Endothelial cell of umbilical vein (primary cell): ENCODE results near the gene FLT3. TPM values are rescaled to one million over a fixed set of nuclear protein-coding genes. Genes with fewer than 3 reads are reported as not detected.

ENCODE experiments used
- BruUV-seq: library from RNA; stranded (reverse); fragments of 400-500 nt; replicated peaks from 2 replicates; lab custom pipeline; 2021; lab: Mats Ljungman, UMichigan
- CTCF ChIA-PET: fragments of 300-600, 350-600 bp; sonication (Branson Sonifier 250); formaldehyde crosslinking; loops from one replicate; lab custom pipeline; 2021; ENCODE audit warnings: antibody characterized with exemption, inconsistent platforms; lab: Charles Lee
- POLR2A ChIA-PET: fragments of 300-600, 350-600 bp; sonication (Branson Sonifier 250); formaldehyde crosslinking; loops from one replicate; lab custom pipeline; 2021; ENCODE audit warnings: antibody characterized with exemption, inconsistent platforms; lab: Charles Lee
- DNase-seq: peaks from one replicate; pipeline ENCODE4 v3.0.0-alpha.2; 2011; ENCODE audit warnings: low read depth, low spot score
- FAIRE-seq: peaks from 2 replicates; lab custom pipeline; 2011; peaks lifted over from hg19 to GRCh38; lab: Jason Lieb, UNC
- H2AFZ ChIP-seq: 2 replicates; pipeline ENCODE4 v1.6.0; 2012; ENCODE audit warnings: low read depth, low read length, control low read depth, inconsistent platforms
- H3K27ac ChIP-seq: 2 replicates; pipeline ENCODE4 v1.5.1; 2011; ENCODE audit warnings: low read depth, mild to moderate bottlenecking, control low read depth, low read length, moderate library complexity; ENCODE audit not compliant: insufficient read depth
- H3K27me3 ChIP-seq, 2 experiments: 2 replicates each; pipeline versions ENCODE4 v1.6.0 to v1.6.1; 2011; ENCODE audit warnings: low read length in 2 of 2, mixed read lengths in 1 of 2; ENCODE audit not compliant: control insufficient read depth in 2 of 2, insufficient read depth in 2 of 2
- H3K36me3 ChIP-seq, 2 experiments: 2 replicates in 1 of 2; 3 replicates in 1 of 2; pipeline ENCODE4 v1.5.1; 2011; ENCODE audit warnings: low read length in 2 of 2, mild to moderate bottlenecking in 1 of 2, moderate library complexity in 1 of 2; ENCODE audit not compliant: control insufficient read depth in 2 of 2, insufficient read depth in 2 of 2; ENCODE audit errors: extremely low read depth in 1 of 2
- H3K4me1 ChIP-seq: 3 replicates; pipeline ENCODE4 v1.5.1; 2011; ENCODE audit warnings: mild to moderate bottlenecking, low read length; ENCODE audit not compliant: control insufficient read depth, insufficient read depth; ENCODE audit errors: extremely low read depth
- H3K4me2 ChIP-seq: 2 replicates; pipeline ENCODE4 v1.6.1; 2011; ENCODE audit warnings: low read length, control low read depth, mixed read lengths; ENCODE audit not compliant: insufficient read depth
- H3K4me3 ChIP-seq, 3 experiments: fragments of 200-600 bp in 1 of 3; sonication (generic), shearing (Covaris generic) in 1 of 3; replicated peaks in 1 of 3; 2 replicates each; pipeline ENCODE4 v1.5.1; 2011 to 2016; ENCODE audit warnings: control low read depth in 3 of 3, low read length in 3 of 3, mild to moderate bottlenecking in 2 of 3, inconsistent platforms in 1 of 3, low read depth in 1 of 3, moderate library complexity in 1 of 3; ENCODE audit not compliant: insufficient read depth in 1 of 3
- H3K79me2 ChIP-seq: 2 replicates; pipeline ENCODE4 v1.6.0; 2012; ENCODE audit warnings: low read length, inconsistent platforms; ENCODE audit not compliant: control insufficient read depth, insufficient read depth
- H3K9ac ChIP-seq: replicated peaks from 2 replicates; pipeline ENCODE3; 2011; ENCODE audit warnings: low read length, control low read depth; ENCODE audit not compliant: insufficient read depth; ENCODE audit errors: extremely low read depth
- H3K9me1 ChIP-seq: replicated peaks from 3 replicates; pipeline ENCODE4 v1.6.0; 2011; ENCODE audit warnings: mild to moderate bottlenecking, low read length; ENCODE audit not compliant: control insufficient read depth, insufficient read depth; ENCODE audit errors: extremely low read depth
- H3K9me3 ChIP-seq: replicated peaks from 2 replicates; pipeline ENCODE4 v1.5.1; 2012; ENCODE audit warnings: low read length, inconsistent platforms; ENCODE audit not compliant: control insufficient read depth, insufficient read depth
- H4K20me1 ChIP-seq: replicated peaks from 2 replicates; pipeline ENCODE3; 2011; ENCODE audit warnings: mild to moderate bottlenecking, low read length; ENCODE audit not compliant: control insufficient read depth, insufficient read depth; ENCODE audit errors: extremely low read depth
- EZH2 ChIP-seq: IDR thresholded peaks from 2 replicates; pipeline ENCODE4 v1.6.1; 2012; ENCODE audit warnings: borderline replicate concordance, low read depth, mild to moderate bottlenecking, moderate library complexity, low read length, inconsistent platforms; ENCODE audit not compliant: severe bottlenecking
- FOS ChIP-seq: IDR thresholded peaks from 2 replicates; pipeline ENCODE4 v1.6.1; 2011; ENCODE audit warnings: mild to moderate bottlenecking, low read length, moderate library complexity, borderline replicate concordance; ENCODE audit not compliant: insufficient read depth
- GATA2 ChIP-seq: IDR thresholded peaks from 2 replicates; pipeline ENCODE4 v1.7.0; 2011; ENCODE audit warnings: low read depth, mild to moderate bottlenecking, moderate library complexity, mixed read lengths, low read length; ENCODE audit not compliant: insufficient read length, insufficient read depth
- JUN ChIP-seq: IDR thresholded peaks from 2 replicates; pipeline ENCODE4 v1.6.1; 2011; ENCODE audit warnings: borderline replicate concordance, low read depth; ENCODE audit not compliant: insufficient read length, insufficient read depth
- MYC ChIP-seq: IDR thresholded peaks from one replicate; pipeline ENCODE4 v1.6.1; 2011; ENCODE audit warnings: mild to moderate bottlenecking, low read depth, low read length
- POLR2A ChIP-seq: IDR thresholded peaks from 2 replicates; pipeline ENCODE4 v1.6.1; 2012; ENCODE audit warnings: low read depth, mild to moderate bottlenecking, control low read depth, low read length
- POLR2AphosphoS5 ChIP-seq: IDR thresholded peaks from 2 replicates; pipeline ENCODE4 v1.6.1; 2012; ENCODE audit warnings: low read depth, mild to moderate bottlenecking, control low read depth, low read length, moderate library complexity; ENCODE audit not compliant: insufficient read depth
- dilution Hi-C: fragments of 300-500 bp; cut with MboI; formaldehyde crosslinking; loops from one replicate; pipeline ENCODE4 v1.15.0; 2019; ENCODE audit warnings: low sequenced_read_pairs; ENCODE audit not compliant: extremely low pct_ligation_motif_present
- intact Hi-C: fragments of 100-400 bp; cut with micrococcal nuclease; formaldehyde crosslinking; loops from one replicate; pipeline ENCODE4 v1.10.0; 2022
- polyA plus RNA-seq, 4 experiments: library from polyadenylated mRNA; depleted of rRNA in 3 of 4; stranded (reverse) in 3 of 4; unstranded in 1 of 4; fragments of >200 nt; gene quantifications; 2 replicates each; pipeline versions ENCODE4 v1.2.1 to v1.2.3, GENCODE V29; 2011 to 2012; ENCODE audit warnings: missing spikeins in 1 of 4
- total RNA-seq: library from RNA; stranded (reverse); gene quantifications from 2 replicates; pipeline ENCODE4 v1.2.3, GENCODE V29; 2021
- TF ChIP-seq, protein P1 (sequence below), 2 donors: IDR thresholded peaks; 1 replicate in 1 of 2; 2 replicates in 1 of 2; pipeline ENCODE4 v1.5.1; 2011; ENCODE audit warnings: low read length in 2 of 2, mild to moderate bottlenecking in 2 of 2, moderate library complexity in 2 of 2, control low read depth in 1 of 2, inconsistent platforms in 1 of 2, low read depth in 1 of 2; ENCODE audit not compliant: insufficient read depth in 1 of 2; ENCODE audit errors: extremely low read depth in 1 of 2
- TF ChIP-seq, protein P2 (sequence below): IDR thresholded peaks from 2 replicates; pipeline ENCODE4 v1.6.1; 2011; ENCODE audit not compliant: insufficient read depth, insufficient read length

FLT3 gene
- total and polyA plus RNA-seq, 2 donors (not counting 3 experiments of a cell fraction or from before 2014, with no cell fraction given): 0.03 TPM; not detected in 1

DNA sequence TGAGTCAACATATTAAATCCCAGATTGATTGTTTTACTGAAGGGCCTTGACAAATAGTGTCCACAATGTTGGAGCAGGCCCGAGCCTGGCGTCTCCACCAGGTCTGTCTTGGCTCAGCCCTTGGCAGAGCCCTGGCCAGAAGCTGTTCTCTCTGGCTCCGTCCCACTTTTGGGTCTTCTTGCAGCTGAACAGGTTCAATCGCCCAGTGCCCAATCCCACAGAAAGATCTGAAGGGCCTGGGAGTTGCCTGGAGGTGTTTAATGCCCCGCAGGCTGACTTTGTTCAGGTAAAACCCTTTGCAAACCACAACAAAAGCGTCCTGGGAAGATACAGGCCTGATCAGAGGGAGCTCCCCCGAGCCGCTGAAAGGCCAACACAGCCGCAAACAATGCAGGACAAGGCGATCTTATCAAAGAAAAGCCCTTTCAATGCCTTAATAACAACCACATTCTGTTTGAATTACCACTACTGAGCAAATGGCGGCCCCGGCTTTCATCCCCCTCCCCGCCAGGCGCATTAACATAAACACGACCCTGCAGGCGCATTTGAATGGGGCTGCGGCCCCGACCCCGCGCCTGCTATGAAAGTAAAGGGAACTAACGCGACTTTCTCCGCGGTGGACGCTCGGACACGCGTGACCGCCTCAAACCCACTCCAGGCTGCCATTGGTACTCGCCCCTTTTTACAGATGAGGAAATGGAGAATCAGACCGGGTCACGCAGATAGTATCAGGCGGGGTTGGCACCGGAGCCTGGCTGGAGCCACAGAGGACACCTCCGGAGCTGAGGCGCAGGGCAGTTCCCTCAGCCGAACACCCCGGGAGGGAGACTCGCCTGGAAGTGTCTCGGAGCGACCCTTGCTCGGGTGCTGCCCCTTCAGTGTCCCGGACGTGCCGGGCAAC is 134.4 kb downstream of the FLT3 start:
- no peaks in the 10 kb centered on the region for H3K4me1 ChIP-seq
- H2AFZ ChIP-seq: no peak overlapping the region
- no peak overlapping the region for H3K4me3 ChIP-seq
- ChIA-PET CTCF (interaction anchor here (1.2 to 1.8 kb wide), 3 partner anchors 12 to 18 kb away, joined by 4 to 6 read pairs (median 5); no protein-coding TSS in a partner anchor), POLR2A (no interaction called here)
- TF ChIP-seq POLR2AphosphoS5: no peak
- TF ChIP-seq MYC: no peak
- TF ChIP-seq EZH2: peak; percentile 29
- TF ChIP-seq JUN: no peak
- no TSS peak for BruUV-seq
- no peak overlapping the region for H3K9ac ChIP-seq
- intact Hi-C loops (no loop called here), dilution Hi-C loops (no loop called here)
- no peak overlapping the region for H3K27ac ChIP-seq
- H3K9me1 ChIP-seq: no peaks in the 10 kb centered on the region
- peaks cover 84 to 98% of the 10 kb centered on the region in 2 experiments for H3K27me3 ChIP-seq
- no peak overlapping the region for H3K4me2 ChIP-seq
- DNase-seq (no peak), FAIRE-seq (no peak)
- H4K20me1 ChIP-seq: no peaks in the 10 kb centered on the region
- H3K36me3 ChIP-seq: no peaks in the 10 kb centered on the region
- no peaks in the 10 kb centered on the region for H3K79me2 ChIP-seq
- H3K9me3 ChIP-seq: no peaks in the 10 kb centered on the region

DNA sequence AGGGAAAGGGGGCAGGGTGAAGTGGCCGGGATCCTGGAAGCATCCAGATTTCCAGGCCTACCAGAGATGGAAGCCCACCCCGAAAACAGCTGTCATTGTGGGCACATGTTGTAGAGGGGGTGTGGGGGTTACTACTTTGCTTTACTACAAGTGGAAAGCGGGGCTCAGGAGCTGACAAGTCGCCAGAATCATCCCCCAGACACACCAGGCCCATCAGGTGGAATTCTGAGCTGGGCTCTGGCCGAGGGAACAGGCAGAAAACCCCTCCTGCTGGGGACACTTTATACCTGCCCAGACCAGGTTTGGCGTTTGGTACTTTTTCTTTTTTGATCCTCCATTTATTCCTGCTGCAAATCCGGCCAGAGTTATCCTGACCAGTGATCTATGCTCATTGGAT is 135.0 kb downstream of the FLT3 start:
- no TSS peak for BruUV-seq
- ChIA-PET POLR2A (no interaction called here), CTCF (interaction anchor here (1.2 to 1.8 kb wide), 3 partner anchors 11 to 19 kb away, joined by 4 to 6 read pairs (median 5); no protein-coding TSS in a partner anchor)
- no peak overlapping the region for H3K4me2 ChIP-seq
- peaks cover 83 to 98% of the 10 kb centered on the region in 2 experiments for H3K27me3 ChIP-seq
- intact Hi-C loops (no loop called here), dilution Hi-C loops (no loop called here)
- H3K79me2 ChIP-seq: no peaks in the 10 kb centered on the region
- DNase-seq (no peak), FAIRE-seq (no peak)
- H4K20me1 ChIP-seq: no peaks in the 10 kb centered on the region
- no peak overlapping the region for H2AFZ ChIP-seq
- H3K36me3 ChIP-seq: no peaks in the 10 kb centered on the region
- H3K4me3 ChIP-seq: no peak overlapping the region
- H3K9me3 ChIP-seq: no peaks in the 10 kb centered on the region
- H3K4me1 ChIP-seq: peaks cover 3% of the 10 kb centered on the region
- H3K9ac ChIP-seq: no peak overlapping the region
- no peaks in the 10 kb centered on the region for H3K9me1 ChIP-seq
- no peak for TF ChIP-seq POLR2AphosphoS5
- TF ChIP-seq JUN: no peak
- TF ChIP-seq FOS: no peak
- TF ChIP-seq POLR2A: no peak
- TF ChIP-seq, protein P1, sequence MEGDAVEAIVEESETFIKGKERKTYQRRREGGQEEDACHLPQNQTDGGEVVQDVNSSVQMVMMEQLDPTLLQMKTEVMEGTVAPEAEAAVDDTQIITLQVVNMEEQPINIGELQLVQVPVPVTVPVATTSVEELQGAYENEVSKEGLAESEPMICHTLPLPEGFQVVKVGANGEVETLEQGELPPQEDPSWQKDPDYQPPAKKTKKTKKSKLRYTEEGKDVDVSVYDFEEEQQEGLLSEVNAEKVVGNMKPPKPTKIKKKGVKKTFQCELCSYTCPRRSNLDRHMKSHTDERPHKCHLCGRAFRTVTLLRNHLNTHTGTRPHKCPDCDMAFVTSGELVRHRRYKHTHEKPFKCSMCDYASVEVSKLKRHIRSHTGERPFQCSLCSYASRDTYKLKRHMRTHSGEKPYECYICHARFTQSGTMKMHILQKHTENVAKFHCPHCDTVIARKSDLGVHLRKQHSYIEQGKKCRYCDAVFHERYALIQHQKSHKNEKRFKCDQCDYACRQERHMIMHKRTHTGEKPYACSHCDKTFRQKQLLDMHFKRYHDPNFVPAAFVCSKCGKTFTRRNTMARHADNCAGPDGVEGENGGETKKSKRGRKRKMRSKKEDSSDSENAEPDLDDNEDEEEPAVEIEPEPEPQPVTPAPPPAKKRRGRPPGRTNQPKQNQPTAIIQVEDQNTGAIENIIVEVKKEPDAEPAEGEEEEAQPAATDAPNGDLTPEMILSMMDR (IDR thresholded peaks at IDR 0.05; ENCODE audit: extremely low read depth in 1 of 2, insufficient read depth in 1 of 2, low read depth in 1 of 2, low read length in 2 of 2): no peak
- no peak for TF ChIP-seq EZH2
- TF ChIP-seq GATA2: no peak
- TF ChIP-seq, protein P2, sequence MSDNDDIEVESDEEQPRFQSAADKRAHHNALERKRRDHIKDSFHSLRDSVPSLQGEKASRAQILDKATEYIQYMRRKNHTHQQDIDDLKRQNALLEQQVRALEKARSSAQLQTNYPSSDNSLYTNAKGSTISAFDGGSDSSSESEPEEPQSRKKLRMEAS: no peak
- TF ChIP-seq MYC: no peak
- H3K27ac ChIP-seq: no peak overlapping the region
